Tibial nerve (tissue), 4 donors: Measurements from ENCODE around the gene ADAM10.

Experiments used
- CTCF ChIP-seq, 5 experiments: fragments of 200-600 bp in 3 of 5; fragments of 450-650 bp in 2 of 5; sonication (generic) in 3 of 5; IDR thresholded peaks; one replicate each; pipeline ENCODE4 v1.5.1; 2016 to 2019; ENCODE audit warnings: antibody characterized with exemption in 5 of 5, mild to moderate bottlenecking in 3 of 5, moderate library complexity in 2 of 5
- EP300 ChIP-seq, 2 donors: sonication (generic); formaldehyde crosslinking; IDR thresholded peaks; one replicate each; pipeline ENCODE4 v1.6.1; 2017; ENCODE audit warnings: antibody characterized with exemption in 2 of 2, mild to moderate bottlenecking in 1 of 2
- POLR2A ChIP-seq, 2 donors: fragments of 450-650 bp; IDR thresholded peaks; one replicate each; pipeline ENCODE4 v1.6.1; 2017; ENCODE audit warnings: antibody characterized with exemption in 2 of 2, mild to moderate bottlenecking in 2 of 2, moderate library complexity in 2 of 2

GRCh38 chr15:58562135-58562534, 187.4 kb downstream of the ADAM10 start:
- TF ChIP-seq CTCF (IDR thresholded peaks at IDR 0.05) (no peak), POLR2A (IDR thresholded peaks at IDR 0.05) (no peak), EP300 (IDR thresholded peaks at IDR 0.05) (no peak)
